BJ (cell line): ENCODE measurements around the gene SOX11. TPM values are rescaled to one million over a fixed set of nuclear protein-coding genes. Genes with fewer than 3 reads are reported as not detected.

ENCODE experiments used
- CTCF ChIA-PET: fragments of 350-600 bp; formaldehyde crosslinking; extraction: SDS; loops from one replicate; lab custom pipeline; 2021; ENCODE audit warnings: antibody characterized with exemption, inconsistent platforms; lab: Yijun Ruan, JAX
- POLR2A ChIA-PET: fragments of 300-600 bp; sonication (Branson Sonifier 250); formaldehyde crosslinking; extraction: SDS; loops from one replicate; lab custom pipeline; 2021; ENCODE audit warnings: antibody characterized with exemption; lab: Charles Lee
- DNase-seq: peaks from one replicate; pipeline ENCODE4 v3.0.0-alpha.2; 2011; ENCODE audit warnings: low read depth
- H3K27me3 ChIP-seq: 2 replicates; pipeline ENCODE4 v1.6.0; 2011; ENCODE audit warnings: low read length; ENCODE audit not compliant: control insufficient read depth, insufficient read depth
- H3K36me3 ChIP-seq: 2 replicates; pipeline ENCODE4 v1.5.1; 2011; ENCODE audit warnings: low read length; ENCODE audit not compliant: control insufficient read depth, insufficient read depth
- H3K4me3 ChIP-seq: 2 replicates; pipeline ENCODE4 v1.5.1; 2011; ENCODE audit warnings: low read depth, mild to moderate bottlenecking, control low read depth, low read length
- polyA plus RNA-seq: library from polyadenylated mRNA; depleted of rRNA; stranded (reverse); fragments of >200 nt; gene quantifications from 2 replicates; pipeline ENCODE4 v1.2.3, GENCODE V29; 2011
- TF ChIP-seq, protein P1 (sequence below): IDR thresholded peaks from 2 replicates; pipeline ENCODE4 v1.5.1; 2011; ENCODE audit warnings: low read depth, mild to moderate bottlenecking, control low read depth, inconsistent platforms, low read length, moderate library complexity; ENCODE audit not compliant: insufficient read depth

Gene SOX11
- polyA plus RNA-seq, 1 experiment, result 0.40 TPM

DNA sequence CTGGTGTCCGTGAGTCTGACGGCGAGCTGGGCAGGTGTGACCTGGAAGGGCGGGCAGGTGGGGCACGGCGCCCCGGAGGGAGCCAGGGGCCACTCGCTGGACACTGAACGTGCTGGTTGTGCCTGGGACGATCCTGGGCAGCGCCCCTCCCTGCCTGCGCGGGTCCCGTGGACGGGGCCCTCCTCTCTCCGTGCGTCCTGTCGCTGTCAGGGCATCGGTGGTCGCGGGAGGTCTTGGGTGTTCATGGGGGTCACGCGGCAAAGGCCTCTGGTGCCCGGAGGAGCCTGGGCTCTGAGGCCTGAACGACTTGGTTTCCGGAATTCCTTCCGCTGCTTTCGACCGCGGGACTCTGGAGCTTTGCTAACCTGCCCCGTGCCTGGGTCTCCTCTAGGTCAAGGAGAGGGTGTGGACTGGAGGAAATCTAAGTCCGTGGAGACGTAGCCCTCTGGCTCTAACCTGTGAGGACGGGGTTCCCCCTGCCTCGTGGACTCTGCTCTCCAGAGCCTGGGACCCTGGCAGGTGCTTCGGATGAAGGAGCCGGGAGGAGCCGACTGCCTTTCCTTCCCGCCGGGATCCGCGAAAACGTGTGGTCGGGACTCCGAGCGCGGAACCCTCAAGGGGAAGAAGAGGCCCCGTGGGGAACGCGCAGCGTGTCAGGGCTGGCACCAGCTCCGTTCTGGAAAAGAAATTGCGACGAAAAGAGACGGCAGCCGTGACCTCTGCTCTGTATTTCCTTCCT is 14.7 kb downstream of the SOX11 start:
- TF ChIP-seq, protein P1, sequence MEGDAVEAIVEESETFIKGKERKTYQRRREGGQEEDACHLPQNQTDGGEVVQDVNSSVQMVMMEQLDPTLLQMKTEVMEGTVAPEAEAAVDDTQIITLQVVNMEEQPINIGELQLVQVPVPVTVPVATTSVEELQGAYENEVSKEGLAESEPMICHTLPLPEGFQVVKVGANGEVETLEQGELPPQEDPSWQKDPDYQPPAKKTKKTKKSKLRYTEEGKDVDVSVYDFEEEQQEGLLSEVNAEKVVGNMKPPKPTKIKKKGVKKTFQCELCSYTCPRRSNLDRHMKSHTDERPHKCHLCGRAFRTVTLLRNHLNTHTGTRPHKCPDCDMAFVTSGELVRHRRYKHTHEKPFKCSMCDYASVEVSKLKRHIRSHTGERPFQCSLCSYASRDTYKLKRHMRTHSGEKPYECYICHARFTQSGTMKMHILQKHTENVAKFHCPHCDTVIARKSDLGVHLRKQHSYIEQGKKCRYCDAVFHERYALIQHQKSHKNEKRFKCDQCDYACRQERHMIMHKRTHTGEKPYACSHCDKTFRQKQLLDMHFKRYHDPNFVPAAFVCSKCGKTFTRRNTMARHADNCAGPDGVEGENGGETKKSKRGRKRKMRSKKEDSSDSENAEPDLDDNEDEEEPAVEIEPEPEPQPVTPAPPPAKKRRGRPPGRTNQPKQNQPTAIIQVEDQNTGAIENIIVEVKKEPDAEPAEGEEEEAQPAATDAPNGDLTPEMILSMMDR, result no peak
- ChIA-PET CTCF (no interaction called here), POLR2A (no interaction called here)

GRCh38 chr2:5710615-5711014 is 18.4 kb downstream of the SOX11 start:
- H3K27me3 ChIP-seq, result no peaks in the 10 kb centered on the region
- CTCF ChIA-PET, result no interaction called here
- POLR2A ChIA-PET, result no interaction called here
- TF ChIP-seq, protein P1, result no peak
- no peak for DNase-seq
- no peak overlapping the region for H3K4me3 ChIP-seq
- H3K36me3 ChIP-seq, result no peaks in the 10 kb centered on the region

More for the DNA sequence above, 14.7 kb downstream of the SOX11 start:
- no peaks in the 10 kb centered on the region for H3K36me3 ChIP-seq
- no peak for DNase-seq
- H3K4me3 ChIP-seq, result no peak overlapping the region
- H3K27me3 ChIP-seq, result no peaks in the 10 kb centered on the region

DNA sequence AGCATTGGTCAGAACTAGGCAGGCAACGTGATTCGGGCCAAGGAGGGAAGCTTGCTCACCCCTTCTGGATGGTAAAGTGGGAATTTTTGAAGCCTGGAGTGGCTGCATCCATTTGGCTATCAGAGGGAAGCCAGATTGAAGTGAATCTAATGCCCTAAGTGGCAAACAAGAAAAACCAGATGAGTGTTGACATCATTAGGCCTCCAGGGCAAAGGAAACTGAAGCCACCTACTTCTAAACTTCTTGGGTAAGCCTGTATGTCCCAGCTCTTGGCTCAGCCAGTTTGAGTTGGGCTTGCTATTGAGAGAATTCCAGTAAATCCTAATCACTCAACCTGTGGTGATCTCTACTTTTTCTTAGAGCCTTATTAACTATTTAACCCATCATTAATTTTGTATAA is 20.9 kb downstream of the SOX11 start:
- TF ChIP-seq, protein P1, result no peak
- POLR2A ChIA-PET, result no interaction called here
- Histone ChIP-seq H3K36me3 (no peaks in the 10 kb centered on the region), H3K27me3 (no peaks in the 10 kb centered on the region), H3K4me3 (no peak overlapping the region)
- no peak for DNase-seq
- CTCF ChIA-PET, result no interaction called here

DNA sequence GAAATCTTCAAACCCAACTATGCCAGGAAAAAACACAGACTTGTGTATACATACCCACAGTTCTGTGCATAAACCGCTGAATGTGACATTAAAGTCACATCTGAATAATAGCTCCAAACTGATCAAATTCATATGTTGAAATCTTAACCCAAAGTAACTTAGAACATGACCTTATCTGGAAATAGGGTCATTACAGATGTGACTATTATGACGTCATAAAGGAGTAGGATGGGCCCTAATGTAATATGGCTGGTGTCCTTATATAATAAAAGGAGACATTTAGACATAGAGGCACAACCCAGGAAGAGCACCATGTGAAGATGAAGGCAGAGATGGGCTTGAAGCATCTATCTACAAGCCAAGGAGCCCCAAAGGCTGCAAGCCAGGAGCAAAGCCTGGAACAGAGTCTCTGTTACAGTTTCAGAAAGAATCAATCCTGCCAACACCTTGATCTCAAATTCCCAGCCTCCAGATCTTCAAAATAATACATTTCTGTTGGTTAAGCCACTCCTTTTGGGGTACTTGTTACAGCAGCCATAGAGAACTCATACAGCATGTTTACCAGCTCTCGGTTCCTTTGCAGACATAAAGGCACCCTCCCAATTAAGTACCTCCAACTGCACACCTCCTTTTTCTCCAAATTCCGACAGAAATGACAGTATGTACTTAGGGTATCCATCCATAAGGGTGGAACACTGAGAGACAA is 27.6 kb downstream of the SOX11 start:
- Histone ChIP-seq H3K36me3 (no peaks in the 10 kb centered on the region), H3K27me3 (no peaks in the 10 kb centered on the region), H3K4me3 (no peak overlapping the region)
- CTCF ChIA-PET, result no interaction called here
- POLR2A ChIA-PET, result no interaction called here
- no peak for DNase-seq
- TF ChIP-seq, protein P1, result no peak

DNA sequence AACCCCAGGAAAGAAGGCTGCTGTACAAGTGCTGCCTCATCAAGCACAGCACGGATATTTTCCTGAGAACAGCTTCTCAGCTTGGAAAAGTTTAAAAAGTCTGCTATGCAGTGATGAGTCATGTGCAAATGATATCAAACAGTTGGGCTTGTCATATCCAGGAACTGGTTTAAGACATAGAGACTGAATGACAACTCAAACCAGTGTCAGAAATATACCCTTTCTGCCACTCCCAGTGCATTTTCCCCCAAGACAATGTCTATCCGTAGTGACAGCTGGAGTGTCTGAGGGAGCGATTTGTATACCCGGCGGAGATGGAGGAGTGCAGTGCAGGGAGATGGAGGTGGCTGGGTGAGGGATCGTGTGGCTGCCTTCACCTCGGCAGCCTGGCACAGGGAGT is 28.2 kb downstream of the SOX11 start:
- Histone ChIP-seq H3K27me3 (no peaks in the 10 kb centered on the region), H3K4me3 (no peak overlapping the region), H3K36me3 (no peaks in the 10 kb centered on the region)
- TF ChIP-seq, protein P1, result no peak
- POLR2A ChIA-PET, result no interaction called here
- no peak for DNase-seq
- CTCF ChIA-PET, result no interaction called here
